Stimulated activated CD4-positive, alpha-beta T cell treated with anti-CD3 and anti-CD28 coated beads, Interleukin-2, amount 100 ng/mL, for 48 hours (primary cell): Measurements from ENCODE around the gene QSOX1.
"Not testable (repeated sequence)": the region's sequence is repeated elsewhere in the genome, so short reads cannot be mapped to it uniquely, and the experiment has no call there.

Source experiments
- DNase-seq, 2 donors: peaks; one replicate each; pipeline ENCODE4 v3.0.0-alpha.2; 2020

The QSOX1 gene, protein sequence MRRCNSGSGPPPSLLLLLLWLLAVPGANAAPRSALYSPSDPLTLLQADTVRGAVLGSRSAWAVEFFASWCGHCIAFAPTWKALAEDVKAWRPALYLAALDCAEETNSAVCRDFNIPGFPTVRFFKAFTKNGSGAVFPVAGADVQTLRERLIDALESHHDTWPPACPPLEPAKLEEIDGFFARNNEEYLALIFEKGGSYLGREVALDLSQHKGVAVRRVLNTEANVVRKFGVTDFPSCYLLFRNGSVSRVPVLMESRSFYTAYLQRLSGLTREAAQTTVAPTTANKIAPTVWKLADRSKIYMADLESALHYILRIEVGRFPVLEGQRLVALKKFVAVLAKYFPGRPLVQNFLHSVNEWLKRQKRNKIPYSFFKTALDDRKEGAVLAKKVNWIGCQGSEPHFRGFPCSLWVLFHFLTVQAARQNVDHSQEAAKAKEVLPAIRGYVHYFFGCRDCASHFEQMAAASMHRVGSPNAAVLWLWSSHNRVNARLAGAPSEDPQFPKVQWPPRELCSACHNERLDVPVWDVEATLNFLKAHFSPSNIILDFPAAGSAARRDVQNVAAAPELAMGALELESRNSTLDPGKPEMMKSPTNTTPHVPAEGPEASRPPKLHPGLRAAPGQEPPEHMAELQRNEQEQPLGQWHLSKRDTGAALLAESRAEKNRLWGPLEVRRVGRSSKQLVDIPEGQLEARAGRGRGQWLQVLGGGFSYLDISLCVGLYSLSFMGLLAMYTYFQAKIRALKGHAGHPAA

GRCh38 chr1:180154325-180155181 is at the start of gene QSOX1:
Gene QSOX1 (plus strand): TSS chr1:180154869. CDS start chr1:180154908, 39 bp downstream.
- DNase-seq: peak; percentile 77 to 85

- no peak for DNase-seq
Observed at GRCh38 chr1:180112091-180112490, 42.6 kb upstream of the QSOX1 start.

DNA sequence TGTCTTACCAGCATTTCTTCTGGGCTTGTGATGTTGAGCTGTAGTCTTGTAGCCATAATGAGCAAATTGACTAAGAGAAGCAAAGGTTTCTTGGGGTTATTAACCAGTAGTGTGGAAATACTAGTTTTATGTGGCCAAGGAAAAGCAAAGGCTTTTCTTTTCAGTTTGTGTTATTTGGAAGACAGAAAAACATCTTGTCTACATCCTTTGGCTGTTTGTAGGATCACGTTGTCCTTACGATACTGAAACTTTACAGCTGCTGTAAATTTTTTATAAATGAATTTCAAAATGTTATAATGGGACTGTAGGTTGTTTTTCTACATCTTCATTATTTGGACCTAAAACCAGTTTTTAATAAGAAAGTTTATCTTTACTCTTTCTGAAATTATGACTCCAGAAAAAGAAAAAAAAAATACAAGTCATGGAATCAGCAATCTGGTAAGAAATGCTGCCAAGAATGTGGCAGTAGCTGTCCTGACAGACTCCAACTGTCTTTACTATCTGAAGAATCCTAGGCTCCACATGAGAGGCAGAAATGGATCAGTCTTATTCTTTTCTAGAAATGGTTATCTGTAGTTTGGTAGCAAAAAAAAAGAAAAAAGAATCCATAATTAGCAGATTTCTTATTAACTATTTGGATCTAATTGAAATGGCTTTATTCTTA is 41.6 kb upstream of the QSOX1 start:
- no peak for DNase-seq

- DNase-seq: no peak
Observed at GRCh38 chr1:180114396-180114945, 40.2 kb upstream of the QSOX1 start.

DNA sequence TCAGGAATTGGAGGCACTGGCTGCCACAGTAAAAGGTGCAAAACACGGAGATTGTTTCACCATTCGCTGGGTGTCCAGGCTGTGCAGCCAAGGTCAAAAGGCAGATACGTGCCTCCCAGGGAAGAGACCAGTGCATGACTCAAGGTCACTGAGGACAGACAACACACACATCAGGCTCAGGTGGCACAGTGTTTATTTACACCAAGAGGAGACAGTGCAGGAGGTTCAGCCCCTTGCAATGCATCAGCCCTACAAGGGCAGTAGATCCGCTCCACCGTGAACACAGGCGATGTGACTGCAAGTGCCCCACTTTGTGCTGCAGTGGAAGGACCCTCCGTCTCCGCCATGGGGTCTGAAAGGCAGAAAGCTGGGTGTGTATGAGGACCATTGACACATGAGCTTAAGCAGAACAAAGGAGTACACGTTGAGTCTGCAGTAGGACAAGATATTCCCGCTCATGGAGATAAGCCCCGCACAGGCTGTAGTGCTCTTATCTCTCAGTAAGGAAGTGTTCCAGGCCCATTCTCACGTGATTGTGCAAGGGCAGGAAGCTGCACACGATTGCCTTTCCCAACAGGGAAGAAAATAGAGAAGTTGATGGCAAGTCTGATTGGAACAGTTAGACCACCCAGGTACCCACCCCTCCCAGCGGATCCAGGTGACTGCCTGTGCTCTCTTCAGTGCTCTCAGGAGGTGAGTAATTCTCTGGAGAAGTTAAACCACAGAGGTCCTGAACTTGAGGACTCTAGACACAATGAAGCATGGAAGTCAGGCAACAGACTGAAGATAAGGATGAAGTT is 37.5 kb upstream of the QSOX1 start:
- DNase-seq: no peak

DNA sequence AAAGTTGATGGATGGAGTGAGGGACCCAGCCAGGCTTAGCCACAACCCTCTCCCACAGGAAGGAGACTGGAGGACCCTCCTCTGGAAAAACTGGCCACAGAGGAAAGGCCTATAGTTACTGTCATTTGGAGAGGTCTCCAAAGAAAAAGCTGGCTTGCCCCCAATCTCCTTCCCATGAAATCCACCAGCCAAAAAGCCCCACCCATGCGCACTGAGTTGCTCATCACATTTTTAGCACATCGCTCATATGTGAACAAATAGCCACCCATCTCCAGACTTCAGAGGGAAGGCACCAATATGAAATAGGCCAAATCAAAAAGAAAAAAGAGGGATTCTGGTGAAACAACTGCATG is 36.9 kb upstream of the QSOX1 start:
- DNase-seq: no peak

DNA sequence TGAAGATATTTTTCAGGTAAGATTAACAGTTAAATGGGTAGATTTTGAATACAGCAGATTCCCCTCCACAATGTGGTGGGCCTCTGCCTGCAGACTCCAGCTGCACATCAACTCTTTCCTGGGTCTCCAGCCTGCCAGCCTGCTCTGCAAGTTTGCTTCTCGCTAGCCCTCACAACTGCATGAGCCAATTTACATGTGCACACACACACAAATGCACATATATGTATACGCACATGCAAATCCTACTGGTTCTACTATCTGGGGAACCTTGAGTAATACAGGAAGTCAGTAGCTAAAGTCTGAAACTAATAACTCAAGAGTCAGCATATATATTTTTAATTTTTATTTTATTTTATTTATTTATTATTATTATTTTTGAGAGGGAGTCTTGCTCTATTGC is 34.8 kb upstream of the QSOX1 start:
- no peak for DNase-seq

DNA sequence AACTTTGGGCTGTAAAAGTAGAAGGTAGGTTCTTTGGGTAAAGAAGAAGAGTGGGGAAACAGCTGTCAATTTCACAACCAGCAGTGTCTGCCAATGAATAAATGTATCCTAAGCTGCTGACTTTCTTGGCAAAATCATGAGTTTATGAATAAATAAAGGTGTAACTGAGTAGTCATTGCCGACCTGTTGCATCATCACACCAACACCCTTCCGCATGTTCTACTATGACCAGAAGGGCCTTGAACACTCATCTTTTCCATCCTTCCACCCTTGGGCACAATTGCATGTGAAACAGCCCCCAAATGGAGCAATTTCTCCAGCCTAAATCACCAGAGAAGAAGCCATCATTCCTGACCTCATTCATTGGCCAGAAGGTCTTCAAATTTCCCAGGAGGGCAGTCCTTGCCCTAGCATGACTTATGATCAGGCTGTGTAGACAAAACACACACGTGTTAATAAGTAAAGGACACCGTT is 31.2 kb upstream of the QSOX1 start:
- no peak for DNase-seq

DNA sequence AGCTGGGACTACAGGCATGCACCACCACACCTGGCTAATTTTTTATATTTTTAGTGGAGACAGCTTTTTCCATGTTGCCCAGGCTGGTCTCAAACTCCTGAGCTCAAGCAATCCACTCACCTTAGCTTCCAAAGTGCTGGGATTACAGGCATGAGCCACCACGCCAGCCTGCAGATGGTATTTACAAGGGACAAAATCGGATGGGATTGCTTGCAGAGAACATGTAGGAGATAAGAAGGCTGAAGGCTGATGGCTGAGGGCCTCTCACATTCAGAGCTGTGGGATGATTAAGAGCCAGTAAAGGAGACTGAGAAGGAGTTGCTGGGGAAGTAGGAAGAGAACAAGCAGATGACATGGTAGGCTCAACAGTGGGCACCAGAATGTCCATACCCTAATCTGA is 24.0 kb upstream of the QSOX1 start:
- no peak for DNase-seq

GRCh38 chr1:180131510-180131909 is 23.2 kb upstream of the QSOX1 start:
- no peak for DNase-seq

DNA sequence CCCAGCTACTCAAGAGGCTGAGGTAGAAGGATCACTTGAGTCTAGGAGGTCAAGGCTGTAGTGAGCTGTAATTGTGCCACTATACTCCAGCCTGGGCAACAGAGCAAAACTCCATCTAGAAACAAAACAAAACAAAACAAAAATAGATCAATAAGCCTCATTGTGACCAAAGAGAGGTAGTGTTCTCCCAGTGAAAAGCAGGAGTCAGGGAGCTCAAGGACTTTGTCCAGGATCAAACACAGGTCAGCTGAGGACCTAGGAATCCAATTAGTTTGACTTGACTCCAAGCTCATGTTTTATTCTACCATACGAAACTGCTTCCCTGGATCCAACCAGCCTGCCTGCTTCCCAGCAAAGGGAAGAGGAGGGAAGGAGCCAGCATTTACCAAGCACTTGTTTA is 21.5 kb upstream of the QSOX1 start:
- DNase-seq: no peak

- DNase-seq: not testable (repeated sequence)
Observed at GRCh38 chr1:180133688-180134087, 21.0 kb upstream of the QSOX1 start.

- no peak for DNase-seq
Observed at GRCh38 chr1:180135535-180135934, 19.1 kb upstream of the QSOX1 start.

DNA sequence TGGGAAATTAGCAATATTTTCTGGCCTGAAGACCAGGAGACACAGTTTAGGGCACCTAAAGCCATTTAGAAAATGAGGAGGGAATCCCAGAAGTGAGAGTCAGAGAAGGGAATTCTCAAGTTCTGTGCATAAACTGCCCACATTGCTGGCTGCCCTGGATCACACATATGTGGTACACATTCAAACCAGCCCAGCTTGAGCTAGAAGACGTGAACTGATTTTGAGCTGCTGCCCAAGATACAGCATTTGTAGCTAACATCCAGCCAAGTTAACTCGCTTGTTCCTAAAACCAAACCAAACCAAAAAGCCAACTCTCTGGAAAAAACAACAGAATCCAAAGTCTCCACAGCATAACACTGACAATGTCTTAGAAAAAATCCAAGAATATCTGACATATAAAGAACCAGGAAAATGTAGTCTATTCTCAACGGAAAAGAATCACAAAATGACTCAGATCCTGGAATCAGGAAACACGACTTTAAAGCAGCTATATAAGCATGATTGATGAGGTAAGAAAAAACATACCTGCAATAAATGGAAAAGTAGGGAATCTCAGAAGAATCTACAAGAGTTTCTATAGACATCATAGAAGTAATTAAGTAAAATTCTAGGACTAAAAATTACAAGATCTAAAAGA is 18.2 kb upstream of the QSOX1 start:
- no peak for DNase-seq

DNA sequence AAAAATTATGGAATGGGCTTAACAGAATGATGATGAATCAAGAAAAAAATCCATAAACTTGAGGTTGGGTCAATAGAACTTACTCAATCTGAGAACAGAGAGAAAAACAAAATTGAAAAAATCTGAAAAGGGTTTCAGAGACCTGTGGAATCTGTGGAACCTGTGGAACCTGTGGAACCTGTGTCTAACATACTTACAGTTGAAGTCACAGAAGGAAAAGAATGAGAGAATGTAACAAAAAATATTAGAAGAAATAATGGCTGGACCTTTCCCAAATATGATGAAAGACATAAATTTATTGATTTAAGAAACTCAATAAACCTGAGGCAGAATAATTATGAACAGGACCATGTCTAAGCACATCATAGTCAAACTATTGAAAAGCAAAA is 17.7 kb upstream of the QSOX1 start:
- DNase-seq: no peak

DNA sequence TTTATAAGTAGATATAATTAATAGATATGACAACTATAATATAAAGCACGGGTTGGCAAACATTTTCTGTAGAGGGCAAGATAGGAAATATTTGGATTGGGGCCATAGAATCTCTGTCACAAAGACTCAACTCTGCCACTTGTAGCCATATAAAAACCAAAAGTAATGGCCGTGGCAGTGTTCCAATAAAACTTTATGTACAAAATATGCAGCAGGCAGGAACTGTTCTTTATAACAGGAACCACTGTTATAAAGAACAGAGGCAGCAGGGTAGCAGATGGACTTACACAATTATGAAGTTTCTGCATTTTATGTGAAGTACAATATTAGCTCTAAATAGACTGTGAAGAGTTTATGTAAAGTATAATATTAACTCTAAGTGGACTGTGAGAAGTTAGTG is 16.9 kb upstream of the QSOX1 start:
- DNase-seq: no peak

DNA sequence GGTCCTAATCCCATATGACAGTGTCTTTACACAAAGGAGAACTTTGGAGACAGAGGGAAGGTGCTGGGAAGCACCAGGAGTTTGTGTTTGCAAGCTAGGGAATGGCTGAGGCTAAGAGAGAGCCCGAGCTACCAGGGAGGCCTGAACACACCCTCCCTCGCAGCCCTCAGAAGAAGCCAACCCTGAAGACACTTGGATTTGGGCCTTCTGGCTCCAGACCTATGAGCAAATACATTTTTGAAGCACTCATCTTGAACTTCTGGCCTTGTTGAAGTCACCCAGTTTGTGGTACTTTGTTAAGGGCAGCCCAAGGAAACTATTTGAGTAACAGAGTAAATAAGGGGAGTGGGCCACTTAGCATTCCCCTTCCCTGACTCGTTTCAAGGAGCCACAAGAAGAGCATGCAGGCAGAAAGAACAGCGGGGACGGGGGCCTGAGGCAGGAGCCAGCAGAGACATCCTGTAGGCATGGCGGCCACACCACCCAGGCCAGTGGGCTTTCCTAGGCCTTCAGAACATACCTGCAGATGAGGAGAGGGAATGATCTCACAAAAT is 13.2 kb upstream of the QSOX1 start:
- DNase-seq: no peak

- no peak for DNase-seq
Observed at GRCh38 chr1:180143359-180143758, 11.3 kb upstream of the QSOX1 start.

GRCh38 chr1:180144659-180145357 is 9.9 kb upstream of the QSOX1 start:
- no peak for DNase-seq

GRCh38 chr1:180145446-180145845 is 9.2 kb upstream of the QSOX1 start:
- DNase-seq: no peak
